GM21528 (cell line): ENCODE results near the gene NPHP4.
A peak's percentile ranks its signal among the peaks of the same experiment; 100 is the strongest.

ENCODE experiments used
- ATAC-seq: cut with Tn5 transposase; IDR thresholded peaks from one replicate; pipeline ENCODE4 v1.9.1; 2021; ENCODE audit warnings: mild to moderate bottlenecking, moderate library complexity; ENCODE audit not compliant: unreplicated experiment, low FRiP score

The NPHP4 gene

GRCh38 chr1:5992026-5992813 is at the start of gene NPHP4:
TSS of gene NPHP4 (minus strand) at chr1:5992425. CDS start at chr1:5986289, 6,136 bp downstream.
- peak; percentile 93 for ATAC-seq

GRCh38 chr1:6041432-6042062 is 49.3 kb upstream of the NPHP4 start:
- no peak for ATAC-seq

- no peak for ATAC-seq
Measured at GRCh38 chr1:6040861-6041415, 48.7 kb upstream of the NPHP4 start.

- no peak for ATAC-seq
Measured at GRCh38 chr1:6040444-6040843, 48.2 kb upstream of the NPHP4 start.

GRCh38 chr1:6039031-6039430 is 46.8 kb upstream of the NPHP4 start:
- ATAC-seq: no peak

GRCh38 chr1:6038603-6039002 is 46.4 kb upstream of the NPHP4 start:
- ATAC-seq: no peak

GRCh38 chr1:6037338-6037762 is 45.1 kb upstream of the NPHP4 start:
- peak; percentile 62 for ATAC-seq

- no peak for ATAC-seq
Measured at GRCh38 chr1:6035719-6036118, 43.5 kb upstream of the NPHP4 start.

GRCh38 chr1:6035303-6035702 is 43.1 kb upstream of the NPHP4 start:
- ATAC-seq: no peak

GRCh38 chr1:6034750-6035096 is 42.5 kb upstream of the NPHP4 start:
- ATAC-seq: no peak

- ATAC-seq: no peak
Measured at GRCh38 chr1:6033986-6034749, 41.9 kb upstream of the NPHP4 start.

GRCh38 chr1:6033124-6033523 is 40.9 kb upstream of the NPHP4 start:
- ATAC-seq: no peak

GRCh38 chr1:6030547-6031261 is 38.5 kb upstream of the NPHP4 start:
- no peak for ATAC-seq

- ATAC-seq: no peak
Measured at GRCh38 chr1:6030132-6030531, 37.9 kb upstream of the NPHP4 start.

GRCh38 chr1:6029351-6029750 is 37.1 kb upstream of the NPHP4 start:
- ATAC-seq: no peak

GRCh38 chr1:6028042-6028850 is 36.0 kb upstream of the NPHP4 start:
- ATAC-seq: peak; percentile 40

- no peak for ATAC-seq
Measured at GRCh38 chr1:6027591-6027990, 35.4 kb upstream of the NPHP4 start.

GRCh38 chr1:6026095-6026809 is 34.0 kb upstream of the NPHP4 start:
- peak; percentile 79 for ATAC-seq
